Raji (cell line): ENCODE data around the gene DGCR2.

Experiments used
- POLR2A ChIP-seq: IDR thresholded peaks from 2 replicates; pipeline ENCODE4 v1.6.1; 2011; ENCODE audit warnings: low read depth, low read length, control low read depth; ENCODE audit not compliant: insufficient read depth

Gene DGCR2

DNA sequence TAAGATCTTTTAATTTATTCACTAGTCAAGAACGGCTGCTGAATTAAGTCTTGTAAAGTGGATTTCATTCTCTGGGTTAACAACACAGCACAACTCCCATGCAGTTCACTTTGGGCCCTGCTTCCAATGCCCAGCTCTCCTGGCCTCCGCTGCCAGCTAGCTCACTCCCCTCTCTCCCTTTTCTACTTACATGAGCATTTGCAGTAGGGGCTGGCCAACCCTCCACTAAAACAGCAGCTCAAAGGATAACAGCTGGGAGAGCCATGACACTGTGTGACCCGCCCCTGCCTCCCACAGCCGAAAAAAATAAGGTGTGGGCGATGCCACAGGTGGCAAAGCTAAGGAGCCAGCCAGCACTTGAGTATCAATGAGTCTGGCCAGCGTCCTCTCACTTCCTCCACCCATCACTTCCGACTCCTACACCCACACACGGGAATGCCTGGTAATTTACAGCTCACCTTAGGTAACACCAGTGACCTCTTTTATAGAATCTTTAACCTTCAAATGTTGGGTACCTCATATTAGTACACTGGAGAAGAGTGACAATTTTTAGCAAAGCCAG, 56.8 kb downstream of the DGCR2 start:
- no peak for TF ChIP-seq POLR2A

DNA sequence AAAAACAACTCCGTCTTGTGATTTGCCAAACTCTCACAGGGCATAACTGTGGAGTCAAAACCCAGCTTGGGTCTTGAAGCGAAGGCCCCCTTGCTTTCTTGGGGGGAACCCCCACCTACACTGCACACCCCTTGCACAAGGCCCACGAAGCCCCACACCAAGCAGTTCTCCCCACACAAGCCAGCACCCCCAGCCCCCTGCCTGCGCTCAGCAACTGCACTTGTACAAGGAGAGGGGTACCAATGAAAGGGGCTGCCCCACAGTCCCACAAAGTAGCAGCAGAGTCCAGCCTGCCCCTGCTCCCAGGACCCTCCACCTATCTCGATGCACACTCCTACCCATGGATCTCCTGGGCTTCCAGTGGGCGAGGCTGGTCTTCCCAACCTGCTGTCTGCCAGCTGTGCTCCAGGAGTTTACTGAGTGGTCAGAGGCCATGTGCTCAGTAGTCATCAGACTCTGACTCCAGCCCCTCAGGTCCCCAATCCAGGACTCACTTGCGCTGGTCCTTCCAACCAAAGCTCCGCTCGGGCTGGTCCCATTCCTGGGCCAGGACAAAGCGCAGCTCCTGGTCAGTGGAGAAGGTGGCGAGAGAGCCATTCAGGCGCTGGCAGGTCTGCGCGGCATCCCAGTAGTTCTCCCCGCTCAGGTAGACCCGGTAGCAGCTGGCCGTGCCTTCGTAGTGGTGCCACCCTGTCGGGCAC, 57.7 kb downstream of the DGCR2 start:
- TF ChIP-seq POLR2A = no peak

DNA sequence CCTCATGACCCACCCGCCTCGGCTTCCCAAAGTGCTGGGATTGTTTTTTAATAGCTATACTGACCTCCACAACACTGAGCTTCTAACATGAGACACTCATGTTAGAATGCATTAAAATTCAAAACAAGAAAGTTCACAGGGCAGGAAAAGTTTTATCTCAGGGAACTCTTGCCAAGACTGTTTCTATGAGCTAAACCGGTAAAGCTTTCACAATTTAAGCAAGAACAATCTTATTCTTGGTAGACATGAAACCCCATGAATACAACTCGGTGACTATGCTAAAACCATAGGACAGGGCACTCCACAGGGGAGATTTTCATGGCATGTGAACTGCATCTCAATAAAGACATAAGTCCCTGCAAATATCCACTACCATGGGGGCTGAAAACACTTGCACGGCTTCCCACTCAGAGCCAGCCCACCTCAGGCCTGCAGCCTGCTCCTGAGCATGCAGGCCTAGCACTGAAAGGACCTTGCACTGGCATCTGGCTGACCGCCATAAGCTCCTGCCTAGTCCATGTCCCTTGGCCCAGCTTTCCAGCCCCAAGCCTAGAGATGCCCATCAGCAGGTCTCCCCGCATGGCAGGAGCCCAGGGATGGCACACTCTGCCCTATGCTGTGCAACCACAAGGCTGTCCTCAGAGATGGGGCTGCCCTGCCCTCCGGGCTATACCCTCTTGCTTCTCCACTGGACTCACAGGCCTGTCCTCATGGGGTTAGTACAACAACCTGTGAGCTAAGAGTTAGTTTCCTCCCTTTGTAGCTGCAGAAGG, 58.4 kb downstream of the DGCR2 start:
- TF ChIP-seq POLR2A = no peak

DNA sequence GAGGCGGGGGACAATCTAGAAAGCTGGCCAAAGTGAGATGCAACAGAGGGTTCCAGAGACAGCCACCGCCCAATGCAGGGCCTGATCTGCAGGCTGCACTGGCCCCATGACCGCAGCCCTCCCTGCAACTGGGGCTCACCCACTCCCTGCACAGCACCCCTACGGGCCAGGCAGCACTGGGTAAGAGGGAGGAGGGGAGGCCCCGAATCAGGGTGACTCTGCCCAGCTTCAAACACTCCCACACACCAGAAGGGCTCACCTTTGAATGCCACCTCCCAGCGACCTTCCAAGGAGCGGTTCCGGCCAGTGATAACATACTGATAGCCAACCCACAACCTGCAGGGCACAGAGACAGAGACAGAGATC, 59.3 kb downstream of the DGCR2 start:
- no peak for TF ChIP-seq POLR2A

DNA sequence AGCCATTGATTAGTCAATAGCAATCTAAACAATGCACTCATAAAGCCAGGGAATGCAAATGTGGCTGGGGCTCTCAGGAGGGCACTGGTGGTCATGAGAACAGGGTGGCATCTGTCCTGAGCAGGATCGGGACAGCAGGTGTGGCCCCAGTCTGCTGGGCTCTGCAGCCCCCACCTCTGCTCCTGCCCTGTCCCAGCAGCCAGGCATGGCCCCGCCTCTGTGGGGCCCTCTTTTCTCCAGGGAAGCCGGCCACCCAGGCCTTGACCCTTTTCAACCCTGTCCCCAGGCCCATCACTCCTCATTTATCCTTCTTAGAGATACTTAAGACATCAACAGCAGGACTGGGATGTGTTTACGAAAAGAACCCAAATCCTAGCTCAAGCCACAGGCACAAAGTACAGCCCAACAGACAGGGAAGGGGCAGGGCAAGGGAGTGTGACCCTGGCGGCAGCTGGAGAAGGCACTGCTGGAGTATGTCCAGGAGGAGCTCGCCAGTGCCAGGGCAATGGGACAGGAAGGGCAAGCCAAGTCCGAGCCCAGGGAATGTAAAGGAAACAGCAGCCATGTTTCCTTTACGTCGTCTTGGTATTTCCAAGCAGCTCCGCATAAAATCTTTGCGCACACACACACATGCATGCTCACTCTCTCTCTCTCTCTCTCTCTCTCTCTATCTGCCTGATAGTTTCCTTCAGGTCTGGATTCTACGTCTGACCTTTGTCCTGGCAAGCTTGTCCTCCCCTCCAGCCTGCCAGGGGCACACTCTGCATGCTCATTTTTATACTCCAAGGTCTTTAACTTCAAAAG, 59.9 kb downstream of the DGCR2 start:
- TF ChIP-seq POLR2A = no peak

DNA sequence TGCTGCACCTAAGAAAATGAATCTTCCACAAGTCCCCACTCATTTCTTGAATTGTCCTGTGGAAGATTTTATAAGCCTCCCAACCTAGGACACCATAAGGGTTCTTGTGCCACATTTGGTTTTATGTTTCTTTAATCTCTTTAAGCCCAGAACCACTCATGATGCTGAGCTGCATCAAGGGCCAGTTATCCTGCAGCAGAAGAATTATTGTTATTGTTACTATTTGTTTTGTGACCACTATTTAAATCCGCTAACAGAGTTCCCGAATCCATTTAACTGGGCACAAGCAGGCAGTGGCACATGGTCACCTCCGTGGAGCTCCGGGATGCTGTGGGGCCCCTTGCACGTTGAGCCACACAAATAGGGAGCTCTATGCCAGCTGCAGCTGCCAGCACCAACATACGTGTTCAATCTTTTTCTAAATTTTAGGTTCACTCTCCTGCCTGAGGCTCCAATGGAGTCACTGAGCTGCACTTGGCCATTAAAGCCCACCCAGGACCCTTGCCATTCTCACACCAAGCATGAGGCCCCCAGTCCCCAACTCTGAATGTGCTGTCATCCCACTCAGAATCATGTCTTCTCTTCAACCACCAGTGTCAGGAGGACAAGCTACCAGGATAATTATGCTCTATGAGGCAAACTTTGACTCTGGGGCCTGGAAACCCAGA, 60.6 kb downstream of the DGCR2 start:
- TF ChIP-seq POLR2A = no peak

DNA sequence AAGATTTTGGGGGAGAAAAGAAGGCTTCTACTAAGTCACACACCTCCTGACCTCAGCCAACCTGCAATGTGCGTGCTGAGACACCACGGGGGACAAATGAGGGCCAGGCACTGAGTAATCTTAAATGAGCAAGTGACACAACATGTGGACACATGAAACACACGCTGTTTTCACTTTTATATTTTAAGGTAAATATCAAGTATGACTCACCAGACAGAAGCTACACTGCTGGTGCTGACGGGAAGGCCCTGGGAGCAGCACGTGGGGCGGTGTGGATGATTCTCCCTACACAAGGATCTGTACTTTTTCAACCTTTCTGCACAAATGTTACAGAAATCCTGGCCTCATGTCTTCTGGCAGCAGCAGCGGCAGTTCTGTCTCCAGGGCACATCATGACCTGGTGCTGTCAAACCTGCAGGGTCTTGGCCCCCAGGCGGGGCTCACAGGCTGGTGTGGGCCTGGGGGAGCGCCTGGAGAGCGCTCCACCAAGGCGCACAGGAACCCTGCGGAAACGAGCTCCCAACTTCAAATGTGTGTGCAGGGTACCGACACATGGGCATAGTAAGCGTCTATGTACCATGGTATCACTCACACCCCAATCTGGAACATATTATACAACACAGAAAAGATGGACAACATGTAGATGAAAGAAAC, 61.7 kb downstream of the DGCR2 start:
- TF ChIP-seq POLR2A = no peak

DNA sequence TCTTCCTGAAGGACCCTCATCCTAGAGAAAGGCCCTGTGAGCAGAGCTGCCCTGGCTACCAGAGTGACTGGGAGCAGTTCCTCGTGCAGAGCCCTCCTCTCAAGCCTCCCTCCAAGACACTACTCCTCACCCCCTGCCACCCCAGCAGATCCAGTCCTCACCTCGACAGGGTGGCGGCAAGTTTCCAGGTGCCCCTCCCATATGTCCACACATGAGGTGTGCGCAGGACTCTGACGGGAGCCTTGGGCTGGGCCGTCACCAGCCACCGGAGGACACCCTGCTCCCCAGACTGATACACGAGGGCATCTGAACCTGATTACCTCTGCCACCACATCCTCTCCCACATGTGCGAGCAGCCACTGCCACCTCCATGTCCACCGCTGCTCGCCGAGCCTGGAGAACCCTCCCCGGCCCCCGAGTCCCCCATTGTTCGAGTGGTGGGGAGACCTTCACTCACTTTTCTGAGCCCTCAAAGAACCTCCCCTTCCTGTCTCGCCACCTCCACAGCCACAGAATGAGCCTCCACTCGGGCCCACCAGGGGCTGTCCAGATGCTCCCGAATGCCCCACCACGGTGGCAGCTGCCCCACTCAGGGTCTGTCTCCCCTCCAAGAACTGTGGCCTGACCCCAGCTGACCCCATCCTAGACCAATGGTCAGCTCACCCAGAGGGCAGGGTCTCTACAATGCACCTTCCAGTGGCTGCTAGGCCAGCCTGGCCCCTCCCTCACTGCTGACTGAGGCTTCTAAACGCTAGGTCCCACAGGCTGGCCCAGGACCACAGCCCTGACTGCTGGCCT, 62.5 kb downstream of the DGCR2 start:
- no peak for TF ChIP-seq POLR2A

DNA sequence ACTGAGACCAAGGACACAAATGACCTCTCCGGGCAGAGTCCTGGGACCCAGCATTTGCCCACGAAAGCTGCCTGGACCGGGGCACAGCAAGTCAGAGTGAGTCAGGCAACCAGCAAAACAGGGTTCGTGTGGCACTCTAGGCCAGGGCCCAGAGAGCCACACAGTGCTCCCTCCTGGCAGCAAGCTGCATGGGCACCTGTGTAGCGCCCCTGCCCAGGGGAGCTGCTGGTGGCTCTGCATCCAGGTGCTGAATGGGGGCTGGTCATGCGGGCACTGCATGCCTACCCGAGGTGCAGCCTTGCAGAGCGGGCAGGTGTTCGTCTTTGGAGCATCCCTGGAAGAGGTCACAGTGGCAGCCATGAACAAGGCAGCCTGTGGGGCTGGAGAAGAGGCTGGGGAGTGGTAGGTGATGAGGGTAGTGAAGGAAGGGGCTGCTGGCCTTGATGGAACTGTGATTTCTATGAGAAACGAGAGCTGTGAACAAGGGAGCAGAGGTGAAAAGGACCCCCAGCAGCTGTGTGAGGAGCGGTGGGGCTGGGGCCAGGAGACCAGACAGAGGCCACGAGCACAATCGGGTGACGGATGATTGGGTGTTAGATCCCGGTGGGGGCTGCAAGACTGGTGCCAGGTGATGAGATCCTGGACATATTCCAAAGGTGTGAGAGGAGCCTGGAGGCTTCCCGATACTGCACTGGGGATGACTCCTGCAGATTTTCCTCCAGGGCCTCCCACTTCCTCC, 63.3 kb downstream of the DGCR2 start:
- TF ChIP-seq POLR2A = no peak

DNA sequence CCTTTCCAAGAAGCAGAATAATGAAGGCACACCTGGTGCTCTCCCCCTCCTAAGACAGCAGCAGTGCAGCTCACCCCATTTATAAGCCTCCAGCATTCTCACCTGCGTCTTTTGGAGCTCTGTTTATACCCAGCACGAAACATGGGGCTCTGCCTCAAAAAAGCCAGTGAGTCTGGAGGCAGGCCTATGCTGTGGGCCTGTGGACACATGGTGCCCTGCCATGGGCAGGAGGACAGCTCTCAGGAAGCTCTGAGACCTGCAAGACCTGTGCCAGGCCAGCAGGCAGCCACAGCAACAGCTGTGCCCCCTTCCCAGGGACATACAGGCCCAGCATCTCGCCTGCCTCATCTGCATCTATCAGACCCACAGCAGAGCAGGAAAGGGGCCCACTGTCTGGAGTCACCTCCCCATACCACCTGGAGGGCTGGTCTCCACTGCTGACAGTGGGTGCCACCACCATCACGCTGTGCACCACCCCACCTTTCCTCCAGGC, 64.2 kb downstream of the DGCR2 start:
- TF ChIP-seq POLR2A = no peak

DNA sequence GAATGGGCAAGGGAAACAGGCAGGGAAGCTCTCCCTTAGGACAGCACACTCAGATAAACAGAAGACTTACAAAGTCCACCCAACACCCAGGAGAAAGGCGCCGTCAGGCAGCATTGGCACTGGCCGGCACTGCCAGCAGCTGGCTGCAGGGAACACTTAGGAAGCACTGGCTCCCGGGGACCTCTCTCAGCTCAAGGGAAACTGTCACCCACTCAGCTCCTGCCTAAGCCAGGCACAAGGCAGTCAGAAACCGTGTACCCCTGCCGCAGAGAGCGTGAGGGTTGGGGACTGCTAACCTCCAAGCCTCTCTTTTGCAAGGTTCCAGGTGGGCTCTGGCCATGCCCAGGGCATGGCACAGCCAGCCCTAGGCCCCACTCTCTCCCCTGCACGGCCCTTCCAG, 64.7 kb downstream of the DGCR2 start:
- no peak for TF ChIP-seq POLR2A

DNA sequence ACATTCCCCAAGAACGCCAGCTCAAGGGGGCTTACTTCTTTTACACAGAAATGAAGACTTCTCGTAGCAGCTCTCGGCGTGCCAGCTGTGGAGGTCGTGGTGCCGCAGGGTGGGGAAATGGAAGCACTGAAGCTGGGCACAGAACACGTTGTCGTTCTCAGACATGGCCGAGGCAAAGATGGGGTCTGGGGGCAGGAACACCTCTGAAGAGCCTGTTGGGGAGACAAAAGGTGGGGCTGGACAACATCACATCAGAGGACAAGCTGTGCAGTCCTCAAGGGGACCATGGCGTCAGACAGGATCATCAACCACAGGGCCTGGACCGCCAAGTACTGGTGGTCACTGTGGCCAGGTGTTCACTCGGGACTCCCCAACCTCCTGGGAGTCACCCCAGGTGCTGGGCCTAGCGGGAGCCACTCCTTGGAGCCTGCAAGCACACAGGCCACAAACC, 65.2 kb downstream of the DGCR2 start:
- no peak for TF ChIP-seq POLR2A

DNA sequence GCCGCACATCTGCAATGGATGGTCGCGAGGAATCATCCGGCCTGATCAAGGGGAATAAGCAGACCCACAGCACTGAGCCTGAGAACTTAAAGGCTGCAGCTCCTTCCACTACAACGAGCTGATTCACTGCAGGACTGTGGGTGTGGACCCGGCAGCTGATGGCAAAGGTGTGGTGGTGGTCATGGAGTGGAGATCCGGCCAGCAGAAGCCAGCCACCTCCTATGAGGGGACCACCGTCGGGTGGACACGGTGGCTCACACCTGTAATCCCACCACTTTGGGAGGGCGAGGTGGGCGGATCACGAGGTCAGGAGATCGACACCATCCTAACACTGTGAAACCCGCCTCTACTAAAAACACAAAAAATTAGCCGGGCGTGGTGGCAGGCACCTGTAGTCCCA, 66.4 kb downstream of the DGCR2 start:
- TF ChIP-seq POLR2A = no peak
